NK-92 treated with Interleukin-12 subunit alpha and Interleukin-12 subunit beta, amount 100 ng/mL, for 24 hours (cell line): ENCODE results near the gene ROBO1.
"Not testable (repeated sequence)": the region's sequence is repeated elsewhere in the genome, so short reads cannot be mapped to it uniquely, and the experiment has no call there.

Source experiments
- DNase-seq: peaks from one replicate; lab custom pipeline; 2025; lab: John Stamatoyannopoulos, UW

The ROBO1 gene

GRCh38 chr3:78792733-78793132 is 975.1 kb downstream of the ROBO1 start:
- DNase-seq, result no peak

- DNase-seq, result no peak
Observed at GRCh38 chr3:78792212-78792611, 975.6 kb downstream of the ROBO1 start.

DNA sequence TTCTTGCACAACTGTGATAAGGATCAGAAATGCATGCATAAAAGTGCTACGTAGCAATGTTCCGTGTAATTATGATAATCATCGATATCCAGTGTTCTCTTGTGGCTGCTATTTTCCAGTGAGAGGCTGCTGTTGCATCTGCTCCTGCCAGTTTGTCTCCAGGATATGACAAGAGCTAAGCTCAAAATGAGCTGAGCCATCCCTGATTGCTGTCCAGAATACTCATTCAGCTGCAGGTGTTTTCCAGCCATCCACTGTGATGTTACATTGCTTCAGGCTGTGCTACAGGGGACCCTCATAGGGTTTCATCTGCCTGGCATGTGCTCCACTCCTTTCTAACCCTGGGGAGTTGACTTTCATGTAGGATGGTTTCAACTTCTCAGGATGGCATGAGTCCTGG is 976.0 kb downstream of the ROBO1 start:
- DNase-seq, result no peak

- no peak for DNase-seq
Observed at GRCh38 chr3:78788839-78789238, 979.0 kb downstream of the ROBO1 start.

GRCh38 chr3:78785004-78785403 is 982.8 kb downstream of the ROBO1 start:
- DNase-seq, result no peak

- DNase-seq, result no peak
Observed at GRCh38 chr3:78781351-78781750, 986.4 kb downstream of the ROBO1 start.

- DNase-seq, result no peak
Observed at GRCh38 chr3:78765671-78766485, 1001.9 kb downstream of the ROBO1 start.

- DNase-seq, result no peak
Observed at GRCh38 chr3:78764634-78765033, 1003.2 kb downstream of the ROBO1 start.

GRCh38 chr3:78762121-78762520 is 1005.7 kb downstream of the ROBO1 start:
- DNase-seq, result no peak

GRCh38 chr3:78761126-78761525 is 1006.7 kb downstream of the ROBO1 start:
- DNase-seq, result no peak

GRCh38 chr3:78757731-78758130 is 1010.1 kb downstream of the ROBO1 start:
- no peak for DNase-seq

GRCh38 chr3:78754066-78754743 is 1013.6 kb downstream of the ROBO1 start:
- DNase-seq, result no peak

DNA sequence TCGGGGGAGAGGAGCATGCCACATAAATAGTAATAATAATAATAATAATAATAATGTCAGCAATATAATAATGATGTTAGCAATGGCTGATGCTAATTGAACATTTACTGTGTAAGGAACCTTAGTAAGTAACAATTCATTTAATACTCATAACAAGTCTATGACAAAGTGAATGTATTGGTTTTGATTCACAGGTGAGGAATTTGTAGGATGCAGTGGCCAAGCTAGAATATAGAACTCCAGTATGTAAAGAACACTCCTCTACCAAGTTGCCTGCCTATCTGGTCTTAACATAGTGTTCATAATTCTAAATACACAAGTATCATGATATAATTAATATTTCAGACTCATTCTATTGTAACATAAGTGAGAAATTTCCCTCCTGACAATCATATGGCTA is 1016.5 kb downstream of the ROBO1 start:
- no peak for DNase-seq

DNA sequence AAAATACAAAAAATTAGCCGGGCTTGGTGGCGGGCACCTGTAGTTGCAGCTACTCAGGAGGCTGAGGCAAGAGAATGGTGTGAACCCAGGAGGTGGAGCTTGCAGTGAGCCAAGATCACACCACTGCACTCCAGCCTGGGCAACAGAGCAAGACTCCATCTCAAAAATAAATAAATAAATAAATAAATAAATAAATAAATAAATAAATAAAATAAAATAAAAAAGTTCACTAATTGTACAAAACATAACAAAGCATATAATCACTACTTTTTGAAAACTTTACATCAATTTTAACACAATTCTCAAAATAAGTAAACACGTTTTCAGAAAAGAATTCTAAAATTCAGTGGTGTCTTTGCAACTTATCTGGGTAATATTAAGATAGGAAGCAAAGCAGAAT is 1017.5 kb downstream of the ROBO1 start:
- not testable (repeated sequence) for DNase-seq

- DNase-seq, result no peak
Observed at GRCh38 chr3:78749056-78749455, 1018.7 kb downstream of the ROBO1 start.

- no peak for DNase-seq
Observed at GRCh38 chr3:78745847-78746246, 1022.0 kb downstream of the ROBO1 start.

GRCh38 chr3:78742491-78742890 is 1025.3 kb downstream of the ROBO1 start:
- no peak for DNase-seq

GRCh38 chr3:78742041-78742440 is 1025.8 kb downstream of the ROBO1 start:
- DNase-seq, result no peak

- DNase-seq, result no peak
Observed at GRCh38 chr3:78741066-78741645, 1026.6 kb downstream of the ROBO1 start.

DNA sequence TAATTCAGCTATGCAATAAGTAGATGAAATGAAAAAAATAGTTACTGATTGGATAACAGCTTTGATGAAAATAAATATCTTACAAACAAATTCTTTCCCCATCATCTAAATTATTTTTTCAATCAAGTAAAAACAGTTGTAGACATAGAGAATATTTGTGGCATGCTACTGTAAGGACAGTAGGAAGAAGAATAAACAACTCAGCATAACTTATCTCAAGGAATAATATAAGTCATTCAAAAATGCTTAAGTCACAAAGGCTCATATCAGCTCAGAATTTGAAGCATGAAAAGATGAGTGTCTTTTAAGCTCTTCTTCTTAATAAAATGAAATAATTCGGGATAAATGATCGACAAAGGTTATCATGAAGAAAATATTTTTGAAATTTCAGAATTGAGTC is 1029.0 kb downstream of the ROBO1 start:
- no peak for DNase-seq

GRCh38 chr3:78737988-78738387 is 1029.8 kb downstream of the ROBO1 start:
- DNase-seq, result no peak

DNA sequence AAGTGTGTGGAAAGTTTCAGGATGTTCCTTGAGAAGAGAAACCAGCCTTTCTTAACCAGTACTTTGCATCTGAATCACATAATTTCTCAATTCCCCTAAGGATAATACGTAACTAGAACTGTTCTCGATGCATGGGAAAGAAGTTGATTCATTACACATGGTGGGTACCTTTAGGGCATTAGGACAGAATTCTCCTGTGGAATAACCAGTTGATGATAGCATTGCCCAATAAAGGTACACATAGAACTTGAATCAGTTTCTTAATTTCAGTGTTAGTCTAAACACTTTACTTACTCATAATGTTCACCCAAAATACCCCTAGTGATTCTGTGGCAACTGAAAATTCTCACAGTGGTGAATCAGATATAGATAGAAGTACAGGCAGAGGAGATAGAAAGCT is 1030.9 kb downstream of the ROBO1 start:
- no peak for DNase-seq

DNA sequence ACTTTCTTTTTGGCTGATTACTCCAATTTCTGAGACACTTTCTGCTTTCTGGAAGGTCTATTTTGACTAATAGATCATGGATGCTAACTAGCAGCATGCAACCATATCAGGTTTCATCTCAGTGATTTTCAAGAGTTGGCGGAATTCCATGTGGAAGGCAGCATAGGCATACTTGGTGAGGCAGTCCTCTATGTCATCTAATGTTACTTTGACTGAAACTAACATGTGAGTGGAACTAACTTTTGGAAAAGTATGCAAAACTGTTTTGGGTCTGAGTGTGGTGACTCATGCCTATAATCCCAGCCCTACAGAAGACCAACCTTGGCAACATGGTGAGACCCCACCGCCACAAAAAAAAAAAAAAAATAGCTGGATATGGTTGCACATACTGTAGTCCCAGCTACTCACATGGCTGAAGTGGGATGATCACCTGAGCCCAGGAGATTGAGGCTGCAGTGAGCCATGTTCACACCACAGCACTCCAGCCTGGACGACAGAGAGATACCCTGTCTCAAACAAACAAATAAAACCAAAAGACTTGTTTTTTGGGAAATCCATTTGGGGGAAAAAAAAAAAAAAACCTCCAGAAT is 1033.7 kb downstream of the ROBO1 start:
- DNase-seq, result no peak
